HG03439 (cell line): Measurements from ENCODE around the gene POU2AF2.
"Not testable (repeated sequence)": the region's sequence is repeated elsewhere in the genome, so short reads cannot be mapped to it uniquely, and the experiment has no call there.

Experiments
- ATAC-seq: cut with Tn5 transposase; IDR thresholded peaks from one replicate; pipeline ENCODE4 v1.9.1; 2021; ENCODE audit warnings: mild to moderate bottlenecking, moderate library complexity; ENCODE audit not compliant: unreplicated experiment

POU2AF2 gene

GRCh38 chr11:111253630-111254029 is 8.1 kb downstream of the POU2AF2 start:
- ATAC-seq, result no peak

GRCh38 chr11:111258046-111258445 is 12.5 kb downstream of the POU2AF2 start:
- ATAC-seq, result no peak

GRCh38 chr11:111259896-111260295 is 14.4 kb downstream of the POU2AF2 start:
- ATAC-seq, result no peak

- no peak for ATAC-seq
These were observed 15.3 kb downstream of the POU2AF2 start for GRCh38 chr11:111260811-111261210.

- no peak for ATAC-seq
These were observed 19.1 kb downstream of the POU2AF2 start for GRCh38 chr11:111264646-111265045.

GRCh38 chr11:111265421-111265820 is 19.9 kb downstream of the POU2AF2 start:
- no peak for ATAC-seq

GRCh38 chr11:111268303-111268702 is 22.8 kb downstream of the POU2AF2 start:
- ATAC-seq, result not testable (repeated sequence)

GRCh38 chr11:111269146-111269868 is 23.8 kb downstream of the POU2AF2 start:
- no peak for ATAC-seq

- ATAC-seq, result no peak
These were observed 26.9 kb downstream of the POU2AF2 start for GRCh38 chr11:111272420-111272819.

GRCh38 chr11:111282562-111283075 is 37.1 kb downstream of the POU2AF2 start:
- ATAC-seq, result no peak

GRCh38 chr11:111283945-111284481 is 38.5 kb downstream of the POU2AF2 start:
- no peak for ATAC-seq

- no peak for ATAC-seq
These were observed 39.9 kb downstream of the POU2AF2 start for GRCh38 chr11:111285189-111286091.

GRCh38 chr11:111291764-111292163 is 46.2 kb downstream of the POU2AF2 start:
- no peak for ATAC-seq

- ATAC-seq, result not testable (repeated sequence)
These were observed 46.9 kb downstream of the POU2AF2 start for GRCh38 chr11:111292408-111292807.

GRCh38 chr11:111296196-111296595 is 50.7 kb downstream of the POU2AF2 start:
- ATAC-seq, result no peak

GRCh38 chr11:111297696-111298095 is 52.2 kb downstream of the POU2AF2 start:
- ATAC-seq, result no peak

GRCh38 chr11:111298413-111299100 is 53.0 kb downstream of the POU2AF2 start, which contains the start of gene POU2AF3:
Gene POU2AF3 (plus strand): TSS chr11:111298546. CDS start chr11:111298582, 36 bp downstream.
- ATAC-seq, result peak; percentile 18

GRCh38 chr11:111299101-111300026 is 53.8 kb downstream of the POU2AF2 start:
- peak; percentile 60 for ATAC-seq

GRCh38 chr11:111300569-111300968 is 55.0 kb downstream of the POU2AF2 start:
- no peak for ATAC-seq
